ENCODE measurements around the gene PTPRN2.

Gene PTPRN2

DNA sequence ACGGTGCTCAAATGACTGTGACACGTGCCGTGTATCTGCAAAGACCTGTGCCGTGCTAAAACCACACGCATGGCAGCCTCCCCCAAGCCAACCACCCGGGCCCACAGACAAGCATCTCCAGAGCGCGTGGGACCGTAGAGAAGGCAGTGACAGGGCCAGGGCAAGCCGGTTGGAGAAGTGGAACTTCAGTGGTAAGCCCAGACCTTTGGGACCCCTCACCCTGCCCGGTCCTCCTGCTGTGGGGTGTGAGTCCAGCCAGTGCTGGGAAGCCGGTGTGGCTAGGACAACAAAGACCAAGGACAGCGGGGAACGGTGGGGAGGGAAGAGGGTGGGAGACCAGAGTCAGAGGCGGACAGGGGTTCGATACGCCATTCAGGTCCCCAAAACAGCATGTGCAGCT is 774.6 kb downstream of the PTPRN2 start:
- TF ChIP-seq, protein P1, sequence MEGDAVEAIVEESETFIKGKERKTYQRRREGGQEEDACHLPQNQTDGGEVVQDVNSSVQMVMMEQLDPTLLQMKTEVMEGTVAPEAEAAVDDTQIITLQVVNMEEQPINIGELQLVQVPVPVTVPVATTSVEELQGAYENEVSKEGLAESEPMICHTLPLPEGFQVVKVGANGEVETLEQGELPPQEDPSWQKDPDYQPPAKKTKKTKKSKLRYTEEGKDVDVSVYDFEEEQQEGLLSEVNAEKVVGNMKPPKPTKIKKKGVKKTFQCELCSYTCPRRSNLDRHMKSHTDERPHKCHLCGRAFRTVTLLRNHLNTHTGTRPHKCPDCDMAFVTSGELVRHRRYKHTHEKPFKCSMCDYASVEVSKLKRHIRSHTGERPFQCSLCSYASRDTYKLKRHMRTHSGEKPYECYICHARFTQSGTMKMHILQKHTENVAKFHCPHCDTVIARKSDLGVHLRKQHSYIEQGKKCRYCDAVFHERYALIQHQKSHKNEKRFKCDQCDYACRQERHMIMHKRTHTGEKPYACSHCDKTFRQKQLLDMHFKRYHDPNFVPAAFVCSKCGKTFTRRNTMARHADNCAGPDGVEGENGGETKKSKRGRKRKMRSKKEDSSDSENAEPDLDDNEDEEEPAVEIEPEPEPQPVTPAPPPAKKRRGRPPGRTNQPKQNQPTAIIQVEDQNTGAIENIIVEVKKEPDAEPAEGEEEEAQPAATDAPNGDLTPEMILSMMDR (IDR thresholded peaks at IDR 0.05; ENCODE audit: borderline replicate concordance, control extremely low read depth, extremely low read depth, insufficient read depth, missing control alignments), result no peak
- in situ Hi-C loops (cut with MboI; ENCODE audit: low sequenced_read_pairs, unreplicated experiment), result no loop called here
- no peak for DNase-seq (ENCODE audit: low spot score)

DNA sequence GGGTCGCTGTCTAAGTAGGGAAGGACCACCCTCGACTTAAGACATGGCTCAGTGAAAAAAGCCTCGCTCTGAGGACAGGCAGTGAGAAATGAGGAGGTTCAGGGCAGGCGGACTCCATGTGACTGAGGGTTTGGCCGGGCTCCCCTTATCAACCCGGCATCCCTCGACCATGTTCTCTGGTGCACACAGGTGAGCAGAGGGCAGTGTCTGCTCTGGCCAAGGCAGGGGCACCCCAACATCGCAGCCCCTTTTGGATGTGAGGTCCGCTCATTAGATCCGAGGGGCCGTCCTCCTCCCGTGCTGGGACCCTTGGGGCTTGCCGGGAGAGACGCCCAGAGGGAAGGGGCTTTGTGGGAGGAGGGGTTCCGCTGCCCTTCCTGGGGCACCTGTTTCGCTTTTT is 775.7 kb downstream of the PTPRN2 start:
- TF ChIP-seq, protein P1 (IDR thresholded peaks at IDR 0.05; ENCODE audit: borderline replicate concordance, control extremely low read depth, extremely low read depth, insufficient read depth, missing control alignments), result no peak
- DNase-seq (ENCODE audit: low spot score), result no peak
- in situ Hi-C loops (cut with MboI; ENCODE audit: low sequenced_read_pairs, unreplicated experiment), result no loop called here

DNA sequence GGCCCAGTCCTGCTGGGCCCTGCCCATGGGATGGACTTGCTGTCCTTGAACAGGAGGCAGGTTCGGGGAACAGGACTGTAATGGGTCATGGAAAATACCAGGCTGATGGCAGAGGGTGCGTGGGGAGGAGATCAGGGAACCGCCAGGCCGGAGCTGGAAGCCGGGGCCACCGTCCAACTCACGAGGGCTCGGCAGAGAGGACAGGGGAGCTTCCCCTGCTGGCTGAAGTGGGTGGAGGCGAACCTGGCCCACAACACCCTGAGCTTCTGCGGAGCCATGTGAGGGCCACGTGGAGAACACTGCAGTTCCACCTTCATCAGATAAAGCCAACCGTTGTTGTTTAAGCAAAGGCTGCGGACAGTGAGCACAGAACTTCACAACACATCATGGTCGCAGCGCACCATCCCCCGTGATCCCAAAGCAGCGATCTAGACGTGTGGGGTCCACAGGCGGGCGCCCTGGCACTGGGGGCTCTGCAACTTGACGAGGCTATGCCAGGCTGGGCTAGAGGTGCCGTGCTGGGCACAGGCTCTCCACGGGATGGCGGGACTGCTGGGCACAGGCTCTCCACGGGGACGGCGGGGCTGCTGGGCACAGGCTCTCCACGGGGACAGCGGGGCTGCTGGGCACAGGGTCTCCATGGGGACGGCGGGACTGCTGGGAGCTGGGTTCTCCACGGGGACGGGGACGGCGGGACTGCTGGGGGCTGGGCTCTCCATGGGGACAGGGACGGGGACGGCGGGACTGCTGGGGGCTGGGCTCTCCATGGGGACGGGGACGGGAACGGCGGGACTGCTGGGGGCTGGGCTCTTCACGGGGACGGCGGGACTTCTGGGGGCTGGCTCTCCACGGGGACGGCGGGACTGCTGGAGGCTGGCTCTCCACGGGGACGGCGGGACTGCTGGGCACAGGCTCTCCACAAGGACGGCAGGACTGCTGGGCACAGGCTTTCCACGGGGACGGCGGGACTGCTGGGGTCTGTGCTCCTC is 777.5 kb downstream of the PTPRN2 start:
- no peak for DNase-seq (ENCODE audit: low spot score)
- TF ChIP-seq, protein P1 (IDR thresholded peaks at IDR 0.05; ENCODE audit: borderline replicate concordance, control extremely low read depth, extremely low read depth, insufficient read depth, missing control alignments), result no peak
- in situ Hi-C loops (cut with MboI; ENCODE audit: low sequenced_read_pairs, unreplicated experiment), result no loop called here

DNA sequence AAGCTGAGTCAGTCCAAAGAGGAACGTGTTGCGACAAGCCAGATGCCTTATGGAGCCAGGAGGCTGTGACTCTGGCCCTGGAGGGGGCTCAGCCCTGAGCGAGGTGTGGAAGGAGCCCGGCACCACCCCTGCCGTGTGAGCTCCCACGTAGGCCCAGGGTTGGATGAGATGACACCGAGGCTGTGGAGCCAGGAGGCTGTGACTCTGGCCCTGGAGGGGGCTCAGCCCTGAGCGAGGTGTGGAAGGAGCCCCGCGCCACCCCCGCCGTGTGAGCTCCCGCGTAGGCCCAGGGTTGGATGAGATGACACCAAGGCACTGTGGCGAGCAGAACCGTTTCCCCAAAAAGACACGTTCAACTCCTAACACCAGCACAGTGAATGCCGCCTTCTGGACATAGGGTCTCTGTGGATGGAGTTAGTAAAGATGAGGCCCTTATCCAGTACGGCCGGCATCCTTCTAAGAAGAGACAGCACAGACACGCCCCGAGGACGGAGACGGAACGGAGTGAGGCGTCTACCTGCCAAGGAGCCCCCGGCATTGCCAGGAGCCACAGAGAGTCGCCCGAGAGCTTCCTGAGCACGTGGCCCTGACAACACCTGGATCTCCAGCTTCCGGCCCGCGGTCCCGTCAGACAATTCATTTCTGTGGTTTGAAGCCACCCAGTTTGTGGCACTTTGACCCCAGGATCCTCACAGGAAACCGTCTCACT is 778.3 kb downstream of the PTPRN2 start:
- TF ChIP-seq, protein P1 (IDR thresholded peaks at IDR 0.05; ENCODE audit: borderline replicate concordance, control extremely low read depth, extremely low read depth, insufficient read depth, missing control alignments), result no peak
- in situ Hi-C loops (cut with MboI; ENCODE audit: low sequenced_read_pairs, unreplicated experiment), result no loop called here
- DNase-seq (ENCODE audit: low spot score), result no peak

DNA sequence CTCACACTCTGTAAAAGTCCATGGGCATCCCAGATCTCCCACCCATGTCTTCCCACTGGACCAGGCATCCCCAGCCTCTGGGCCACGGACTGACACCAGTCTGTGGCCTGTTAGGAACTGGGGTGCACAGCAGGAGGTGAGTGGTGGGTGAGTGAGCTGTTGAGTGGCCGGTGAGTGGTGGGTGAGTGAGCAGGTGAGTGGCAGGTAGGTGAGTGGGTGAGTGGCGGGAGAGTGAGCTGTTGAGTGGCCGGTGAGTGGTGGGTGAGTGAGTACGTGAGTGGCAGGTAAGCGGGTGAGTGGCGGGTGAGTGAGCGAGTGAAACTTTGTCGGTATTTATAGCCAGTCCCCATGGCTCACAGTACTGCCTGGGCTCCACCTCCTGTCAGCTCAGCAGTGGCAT is 779.6 kb downstream of the PTPRN2 start:
- TF ChIP-seq, protein P1 (IDR thresholded peaks at IDR 0.05; ENCODE audit: borderline replicate concordance, control extremely low read depth, extremely low read depth, insufficient read depth, missing control alignments), result no peak
- DNase-seq (ENCODE audit: low spot score), result no peak
- in situ Hi-C loops (cut with MboI; ENCODE audit: low sequenced_read_pairs, unreplicated experiment), result no loop called here

DNA sequence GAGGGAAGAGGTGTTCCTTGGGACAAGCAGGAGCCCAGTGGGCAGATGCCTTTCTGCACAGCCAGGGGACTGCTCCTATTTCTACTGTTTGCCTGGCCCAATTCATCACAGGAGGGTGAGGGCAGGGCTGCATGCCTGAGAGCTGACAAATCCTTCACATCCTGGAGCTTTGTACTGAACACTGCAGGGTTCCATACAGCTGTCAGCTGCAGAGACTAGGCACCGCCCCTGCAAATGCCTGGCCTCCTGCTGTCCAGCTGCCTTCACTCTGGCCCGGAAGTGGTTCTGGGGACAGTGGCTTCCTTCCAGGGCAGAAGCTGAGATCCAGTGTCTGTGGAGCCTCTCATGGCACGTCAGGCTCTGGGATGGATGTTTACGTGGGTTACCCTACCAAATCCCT is 780.1 kb downstream of the PTPRN2 start:
- DNase-seq (ENCODE audit: low spot score), result no peak
- TF ChIP-seq, protein P1 (IDR thresholded peaks at IDR 0.05; ENCODE audit: borderline replicate concordance, control extremely low read depth, extremely low read depth, insufficient read depth, missing control alignments), result no peak
- in situ Hi-C loops (cut with MboI; ENCODE audit: low sequenced_read_pairs, unreplicated experiment), result no loop called here
